ENCODE data around the gene ZNF80.

DNA sequence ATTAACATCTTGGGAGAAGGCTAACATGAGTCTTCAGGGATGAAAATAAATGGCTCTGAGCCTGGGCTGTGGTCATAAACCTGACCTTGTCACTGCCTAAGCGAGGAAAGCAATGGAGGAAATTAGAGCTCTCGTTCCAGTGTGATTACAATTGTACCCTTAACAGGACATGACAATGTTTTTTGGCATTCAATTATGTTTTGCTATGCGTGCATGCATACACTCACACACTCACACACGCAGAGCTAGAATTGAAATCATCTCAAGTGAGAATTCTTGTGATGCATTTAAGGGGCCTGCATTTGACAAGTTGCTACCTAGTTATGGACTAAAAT, 24.1 kb downstream of the ZNF80 start:
- TF ChIP-seq IRF2 (CRISPR knock-in tag; IDR thresholded peaks at IDR 0.05), result no peak
- TF ChIP-seq, protein P1, sequence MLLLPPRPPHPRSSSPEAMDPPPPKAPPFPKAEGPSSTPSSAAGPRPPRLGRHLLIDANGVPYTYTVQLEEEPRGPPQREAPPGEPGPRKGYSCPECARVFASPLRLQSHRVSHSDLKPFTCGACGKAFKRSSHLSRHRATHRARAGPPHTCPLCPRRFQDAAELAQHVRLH (CRISPR knock-in tag; IDR thresholded peaks at IDR 0.05; ENCODE audit: borderline replicate concordance, low read depth), result no peak
- TF ChIP-seq ZNF501 (CRISPR knock-in tag; IDR thresholded peaks at IDR 0.05), result no peak
- no peak for TF ChIP-seq CTCF (CRISPR knock-in tag; IDR thresholded peaks at IDR 0.05)
- TF ChIP-seq, protein P2, sequence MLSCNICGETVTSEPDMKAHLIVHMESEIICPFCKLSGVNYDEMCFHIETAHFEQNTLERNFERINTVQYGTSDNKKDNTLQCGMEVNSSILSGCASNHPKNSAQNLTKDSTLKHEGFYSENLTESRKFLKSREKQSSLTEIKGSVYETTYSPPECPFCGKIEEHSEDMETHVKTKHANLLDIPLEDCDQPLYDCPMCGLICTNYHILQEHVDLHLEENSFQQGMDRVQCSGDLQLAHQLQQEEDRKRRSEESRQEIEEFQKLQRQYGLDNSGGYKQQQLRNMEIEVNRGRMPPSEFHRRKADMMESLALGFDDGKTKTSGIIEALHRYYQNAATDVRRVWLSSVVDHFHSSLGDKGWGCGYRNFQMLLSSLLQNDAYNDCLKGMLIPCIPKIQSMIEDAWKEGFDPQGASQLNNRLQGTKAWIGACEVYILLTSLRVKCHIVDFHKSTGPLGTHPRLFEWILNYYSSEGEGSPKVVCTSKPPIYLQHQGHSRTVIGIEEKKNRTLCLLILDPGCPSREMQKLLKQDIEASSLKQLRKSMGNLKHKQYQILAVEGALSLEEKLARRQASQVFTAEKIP (CRISPR knock-in tag; IDR thresholded peaks at IDR 0.05; ENCODE audit: borderline replicate concordance), result no peak
- TF ChIP-seq BHLHE40 (IDR thresholded peaks at IDR 0.05; ENCODE audit: low read length), result no peak
- TF ChIP-seq ZNF670 (CRISPR knock-in tag; IDR thresholded peaks at IDR 0.05; ENCODE audit: borderline replicate concordance), result no peak
- no peak for TF ChIP-seq POLR2AphosphoS5 (IDR thresholded peaks at IDR 0.05; ENCODE audit: low read depth, low read length)
- TF ChIP-seq GABPA (IDR thresholded peaks at IDR 0.05; ENCODE audit: low read depth, low read length), result no peak
- TF ChIP-seq GABPA (CRISPR knock-in tag; IDR thresholded peaks at IDR 0.05; ENCODE audit: low read depth), result no peak
- TF ChIP-seq, protein P3, sequence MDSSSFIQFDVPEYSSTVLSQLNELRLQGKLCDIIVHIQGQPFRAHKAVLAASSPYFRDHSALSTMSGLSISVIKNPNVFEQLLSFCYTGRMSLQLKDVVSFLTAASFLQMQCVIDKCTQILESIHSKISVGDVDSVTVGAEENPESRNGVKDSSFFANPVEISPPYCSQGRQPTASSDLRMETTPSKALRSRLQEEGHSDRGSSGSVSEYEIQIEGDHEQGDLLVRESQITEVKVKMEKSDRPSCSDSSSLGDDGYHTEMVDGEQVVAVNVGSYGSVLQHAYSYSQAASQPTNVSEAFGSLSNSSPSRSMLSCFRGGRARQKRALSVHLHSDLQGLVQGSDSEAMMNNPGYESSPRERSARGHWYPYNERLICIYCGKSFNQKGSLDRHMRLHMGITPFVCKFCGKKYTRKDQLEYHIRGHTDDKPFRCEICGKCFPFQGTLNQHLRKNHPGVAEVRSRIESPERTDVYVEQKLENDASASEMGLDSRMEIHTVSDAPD (CRISPR knock-in tag; IDR thresholded peaks at IDR 0.05), result no peak
- TF ChIP-seq ZNF619 (CRISPR knock-in tag; IDR thresholded peaks at IDR 0.05), result no peak
- no peak for TF ChIP-seq EP300 (IDR thresholded peaks at IDR 0.05; ENCODE audit: low read depth in 2 of 2, low read length in 2 of 2)
- no peak for TF ChIP-seq EP300 (CRISPR knock-in tag; IDR thresholded peaks at IDR 0.05; ENCODE audit: borderline replicate concordance)
- TF ChIP-seq POLR2A (IDR thresholded peaks at IDR 0.05; ENCODE audit: insufficient read depth in 1 of 2, low read depth in 2 of 2, low read length in 2 of 2), result no peak
- TF ChIP-seq CREB1 (IDR thresholded peaks at IDR 0.05), result no peak
- TF ChIP-seq CREB1 (CRISPR knock-in tag; IDR thresholded peaks at IDR 0.05), result no peak

Measured in HepG2 (cell line).